Endometrial microvascular endothelial cells (primary cell): ENCODE data around the gene DCST2. TPM values are rescaled to one million over a fixed set of nuclear protein-coding genes. Genes with fewer than 3 reads are reported as not detected.

Experiments used
- in situ Hi-C: cut with HindIII; loops from 2 replicates; pipeline ENCODE4 v1.10.0; 2017; ENCODE audit warnings: low sequenced_read_pairs, low pct_unique_long_range_greater_than_20kb; ENCODE audit errors: inconsistent ontology term
- total RNA-seq: library from RNA; depleted of rRNA; stranded (reverse); fragments of >200 nt; gene quantifications from one replicate; pipeline ENCODE4 v1.2.3, GENCODE V29; 2015; ENCODE audit errors: inconsistent ontology term

DCST2 gene
- total RNA-seq, 1 donor from 2014 or later, result 0.28 TPM

DNA sequence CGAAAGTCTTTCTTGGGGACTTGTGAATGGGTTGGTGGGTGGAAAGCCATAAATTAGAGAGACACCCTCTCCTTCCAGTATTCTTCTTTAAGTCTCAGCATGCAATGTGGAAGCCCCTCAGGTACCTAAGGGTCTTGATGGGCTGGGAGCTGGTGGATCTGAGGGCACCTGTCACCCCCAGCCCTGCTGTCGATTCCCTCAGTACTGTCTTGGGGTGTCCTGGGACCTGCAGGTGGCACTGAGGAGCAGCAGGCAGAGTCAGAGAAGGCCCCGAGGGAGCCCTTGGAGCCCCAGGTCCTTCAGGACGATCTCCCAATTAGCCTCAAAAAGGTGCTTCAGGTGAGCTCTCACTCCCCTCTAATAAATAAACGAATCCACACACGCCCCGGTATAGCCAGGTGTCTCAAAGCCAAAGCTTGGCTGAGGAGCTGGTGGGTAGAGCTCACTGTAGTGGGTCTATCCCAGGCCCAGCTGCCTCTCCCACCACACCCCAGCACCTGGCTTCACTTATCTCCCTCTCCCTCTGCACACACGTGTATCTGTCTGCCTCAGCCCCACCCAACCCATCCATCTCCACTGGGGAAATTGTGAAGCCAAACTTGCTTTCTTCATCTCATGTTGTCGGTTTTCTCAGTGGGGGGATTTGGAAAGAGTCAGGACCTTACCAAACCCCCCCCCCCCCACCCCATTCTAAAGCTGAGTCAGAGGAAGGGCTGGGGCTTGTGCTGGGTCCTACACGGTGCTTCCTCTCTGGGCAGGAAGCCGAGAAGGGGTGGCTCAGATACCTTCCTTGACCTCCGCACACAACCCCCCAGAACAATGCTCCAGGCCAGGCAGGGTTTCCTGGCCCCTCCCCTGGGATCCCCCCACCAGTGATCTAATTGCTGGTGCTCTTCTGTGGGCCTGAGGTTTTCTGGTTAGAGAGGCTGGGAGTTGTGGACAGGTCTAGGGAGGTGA, 19.1 kb upstream of the DCST2 start:
- in situ Hi-C loops, result no loop called here

DNA sequence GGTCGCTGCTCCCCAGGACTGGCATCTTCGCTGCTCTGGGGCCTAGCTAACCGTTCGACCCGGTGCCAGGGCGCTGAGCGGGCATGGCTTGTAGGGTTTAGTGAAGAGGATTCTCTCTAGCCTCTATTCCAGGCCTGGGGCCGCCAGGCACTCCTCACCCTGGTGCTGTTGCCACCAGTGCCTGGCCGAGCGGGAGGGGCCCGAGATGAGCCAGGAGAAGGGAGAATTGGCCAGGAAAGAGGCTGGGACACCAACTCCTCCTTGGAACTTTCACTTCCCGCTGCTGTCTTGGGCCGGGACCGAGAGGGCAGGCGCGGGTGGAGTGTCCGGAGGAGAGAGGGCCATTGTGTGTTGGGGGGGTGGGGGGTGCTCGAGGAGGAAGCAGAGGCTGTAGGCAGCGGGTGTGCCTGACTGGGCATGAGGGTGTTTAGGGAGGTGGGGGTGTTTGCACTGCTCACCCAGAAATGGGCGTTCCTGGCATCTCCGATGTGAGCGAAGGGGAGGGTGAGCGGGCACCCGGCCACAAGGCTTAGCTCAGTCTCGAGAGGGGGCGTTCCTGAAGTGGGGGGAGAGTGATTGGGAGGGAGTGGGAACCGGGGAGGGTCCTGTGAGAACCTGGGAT, 18.3 kb upstream of the DCST2 start:
- in situ Hi-C loops, result no loop called here

DNA sequence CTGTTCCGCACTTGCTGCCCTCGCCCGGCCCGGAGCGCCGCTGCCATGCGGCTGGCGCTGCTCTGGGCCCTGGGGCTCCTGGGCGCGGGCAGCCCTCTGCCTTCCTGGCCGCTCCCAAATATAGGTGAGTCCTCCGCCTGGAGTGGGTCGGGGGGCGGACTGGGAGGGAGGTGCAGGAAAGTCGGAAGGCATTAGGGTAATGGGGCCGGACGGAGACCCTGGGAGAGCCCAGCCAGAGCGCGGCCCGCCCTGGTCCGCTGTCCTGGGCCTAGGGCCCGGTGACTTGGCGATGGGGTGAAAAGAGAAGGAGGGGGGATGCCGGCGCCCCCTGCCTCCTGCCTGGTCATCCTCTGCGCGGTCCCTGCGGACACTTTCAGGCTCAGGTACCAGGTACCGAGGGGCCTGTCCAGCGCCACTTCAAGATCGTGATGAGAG, 17.8 kb upstream of the DCST2 start:
- in situ Hi-C loops, result no loop called here

DNA sequence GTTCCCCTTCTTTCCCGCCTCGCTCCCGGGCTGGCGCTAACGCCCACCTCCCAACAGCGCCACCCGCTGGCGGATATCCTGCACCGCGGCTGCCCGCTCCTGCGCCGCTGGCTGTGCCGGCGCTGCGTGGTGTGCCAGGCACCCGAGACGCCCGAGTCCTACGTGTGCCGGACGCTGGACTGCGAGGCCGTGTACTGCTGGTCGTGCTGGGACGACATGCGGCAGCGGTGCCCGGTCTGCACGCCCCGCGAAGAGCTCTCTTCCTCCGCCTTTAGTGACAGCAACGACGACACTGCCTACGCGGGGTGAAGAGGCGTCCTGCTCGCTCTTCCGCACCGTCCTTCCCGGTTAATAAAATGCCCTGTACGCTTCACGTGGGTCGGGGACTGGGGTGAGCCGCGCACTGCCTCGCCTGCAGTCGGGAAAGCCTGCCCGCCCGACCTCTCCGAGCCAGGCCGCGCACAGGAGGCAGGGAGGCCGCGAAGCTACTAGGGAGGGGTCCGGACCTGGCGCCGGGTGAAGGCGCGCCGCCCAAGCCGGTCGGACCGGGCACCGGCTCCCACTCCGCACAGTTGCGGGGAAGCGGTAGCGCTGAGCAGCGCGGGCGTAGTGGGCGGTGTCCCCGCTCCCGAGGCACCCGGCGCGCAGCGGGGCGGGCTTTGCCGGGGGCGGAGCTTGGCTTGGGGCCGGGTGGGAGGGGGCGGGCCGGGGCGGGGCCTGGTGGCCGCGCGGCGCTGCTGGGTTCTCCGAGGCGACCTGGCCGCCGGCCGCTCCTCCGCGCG, 17.2 kb upstream of the DCST2 start, which contains the start of gene ADAM15:
TSS of gene ADAM15 (plus strand) at position 757 of the 782 bp plus-strand sequence. CDS start 71 bp downstream, outside the sequence.
- in situ Hi-C loops, result no loop called here

DNA sequence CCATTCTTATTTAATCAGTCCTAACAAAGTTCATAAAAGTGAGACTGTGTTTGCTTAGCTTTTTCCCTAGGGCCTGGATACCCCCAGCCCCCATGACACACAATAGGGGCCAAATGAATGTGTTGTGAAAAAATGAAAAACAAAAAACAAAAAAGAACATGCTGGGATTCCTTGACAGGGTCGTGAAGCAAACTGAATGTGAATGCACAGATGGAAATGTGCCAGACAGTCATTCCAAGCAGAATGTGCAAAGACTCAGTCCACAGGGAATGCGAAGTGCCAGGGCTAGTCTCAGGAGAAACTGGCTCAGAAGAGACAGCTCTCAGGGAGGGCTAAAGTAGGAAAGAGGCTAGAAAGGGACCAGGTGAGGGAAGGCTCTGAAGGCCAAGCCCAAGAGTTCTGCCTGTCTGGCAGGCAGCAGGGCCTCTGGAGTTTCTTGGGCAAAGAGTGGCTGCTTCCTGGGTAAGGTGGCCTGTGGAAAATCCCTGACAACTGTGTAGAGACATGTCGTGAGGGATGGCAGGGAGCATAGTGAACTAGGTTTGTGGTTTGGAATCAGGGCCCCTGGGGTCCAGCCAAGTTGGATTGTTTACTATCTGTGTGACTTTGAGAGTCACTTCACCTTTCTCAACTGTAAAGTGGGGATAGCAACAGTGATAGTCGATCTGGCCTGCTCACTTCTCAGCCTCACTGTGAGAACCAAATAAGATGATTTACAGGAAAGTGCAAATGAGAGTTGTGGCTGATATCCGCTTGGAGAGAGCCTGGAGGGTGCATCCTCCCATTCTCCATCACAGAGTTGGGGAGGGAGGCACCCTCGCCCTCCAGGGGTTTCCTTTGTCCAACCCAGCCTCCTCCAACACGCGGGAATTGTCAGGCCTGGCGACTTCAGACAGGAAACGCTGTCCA, 16.3 kb upstream of the DCST2 start:
- in situ Hi-C loops, result no loop called here

DNA sequence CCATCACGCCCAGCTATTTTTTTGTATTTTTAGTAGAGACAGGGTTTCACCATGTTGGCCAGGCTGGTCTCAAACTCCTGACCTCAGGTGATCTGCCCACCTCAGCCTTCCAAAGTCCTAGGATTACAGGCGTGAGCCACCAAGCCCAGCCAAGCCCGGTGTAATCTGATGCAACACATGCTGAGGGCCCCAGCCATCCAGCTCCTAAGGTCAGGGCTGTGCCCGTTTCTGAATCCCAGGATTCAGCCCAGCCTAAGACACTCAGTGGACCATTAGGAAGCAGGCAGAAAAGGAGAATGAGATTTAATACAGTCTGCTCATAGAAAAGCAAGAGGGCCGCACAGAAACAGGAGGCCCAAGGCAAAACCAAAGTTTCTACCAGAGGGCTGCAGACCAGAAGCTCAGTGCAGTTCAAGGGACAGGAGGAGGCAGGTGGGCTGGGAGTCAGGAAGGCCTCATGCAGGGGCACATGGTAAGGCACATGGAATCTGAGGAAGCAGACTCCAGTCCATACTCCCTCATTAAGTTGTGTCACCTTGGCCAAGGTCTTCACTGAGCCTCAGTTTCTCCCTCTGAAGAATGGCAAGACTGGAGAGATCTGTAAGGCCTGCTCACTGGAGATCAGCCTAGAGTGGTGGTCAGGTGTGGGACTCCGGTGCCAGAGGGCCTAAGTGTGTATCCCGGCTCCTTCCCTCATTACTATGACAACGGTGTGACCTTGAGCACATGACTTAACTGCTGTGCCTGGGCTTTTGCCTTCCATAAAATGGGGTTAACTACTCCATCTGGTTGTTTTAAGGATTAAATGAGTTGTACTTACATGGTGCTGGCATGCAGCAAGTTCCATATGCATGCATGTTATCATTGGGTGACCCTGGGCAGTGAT, 15.1 kb upstream of the DCST2 start:
- in situ Hi-C loops, result no loop called here

DNA sequence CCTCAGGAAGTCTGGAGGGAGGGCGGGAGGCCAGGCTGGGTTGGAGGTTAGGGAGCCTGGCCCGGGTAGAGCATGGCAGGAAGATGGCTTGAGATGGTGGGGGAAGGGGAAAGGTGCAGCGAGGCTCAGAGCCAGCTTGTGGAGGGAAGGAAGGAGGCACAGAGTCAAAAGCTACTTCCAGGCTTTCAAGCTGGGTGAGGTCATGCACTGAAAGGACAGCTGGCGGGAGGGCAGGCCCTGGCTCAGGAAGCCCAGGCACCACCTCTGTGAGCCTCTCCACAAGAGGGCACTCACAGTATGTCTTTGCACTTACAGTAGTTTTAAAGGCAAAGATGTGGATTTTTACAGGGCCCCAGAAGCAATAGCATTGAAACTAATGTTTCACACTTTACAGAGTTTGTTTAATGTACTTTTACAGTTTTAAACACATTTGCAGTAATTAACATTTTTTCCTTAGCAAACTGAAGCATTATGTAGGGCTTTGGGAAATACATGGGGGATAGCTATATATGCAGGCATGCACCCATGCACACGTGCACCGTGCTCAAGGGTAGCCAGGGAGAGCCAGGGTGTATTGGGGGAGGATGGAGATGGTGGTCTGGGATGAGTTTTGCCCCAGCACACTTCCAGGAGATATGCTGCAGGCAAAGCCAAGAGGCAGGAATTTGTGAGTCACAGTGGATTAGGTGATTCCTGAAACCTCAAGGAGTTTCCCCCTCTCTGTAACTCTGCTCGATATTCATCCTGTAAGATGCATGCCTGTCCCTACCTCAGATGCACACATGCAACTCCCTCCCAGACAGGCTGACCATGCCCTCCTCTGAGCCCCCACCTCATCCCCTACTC, 11.5 kb upstream of the DCST2 start:
- in situ Hi-C loops, result no loop called here

DNA sequence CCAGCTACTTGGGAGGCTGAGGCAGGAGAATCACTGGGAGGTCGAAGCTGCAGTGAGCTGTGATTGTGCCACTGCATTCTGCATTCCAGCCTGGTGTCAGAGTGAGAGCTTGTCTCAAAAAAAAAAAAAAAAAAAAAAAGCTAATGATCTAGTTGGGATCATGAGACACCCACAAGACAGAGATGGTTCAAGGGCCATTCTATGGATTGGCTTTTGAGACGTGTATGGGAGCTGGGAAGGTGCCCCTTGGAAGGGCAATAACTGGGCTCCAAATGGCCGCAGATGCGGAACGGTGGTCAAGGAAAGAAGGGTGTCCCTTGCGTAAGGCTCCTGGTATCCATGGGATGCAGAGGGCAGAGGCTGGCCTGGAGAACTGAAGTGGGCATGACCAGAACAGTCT, 10.8 kb upstream of the DCST2 start:
- in situ Hi-C loops, result no loop called here

DNA sequence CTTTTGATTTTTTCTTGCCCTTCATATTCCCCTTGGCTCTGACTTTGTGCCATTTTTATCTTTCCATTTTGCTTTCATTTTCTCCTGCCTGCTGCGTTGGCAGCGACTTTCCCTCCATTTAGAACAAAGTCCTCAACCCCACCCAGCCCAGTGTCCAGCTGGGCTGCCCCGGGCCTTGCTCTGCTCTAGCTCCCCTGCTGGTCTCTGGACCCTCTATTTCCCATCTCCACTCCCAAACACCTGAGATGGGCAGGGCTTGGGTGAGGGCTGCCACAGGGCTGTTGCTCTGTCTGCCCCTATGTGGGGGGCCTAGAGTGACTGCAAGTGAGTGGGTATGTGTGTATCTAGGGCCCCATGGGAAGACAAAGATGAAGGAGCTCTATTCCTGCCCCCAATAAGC, 10.2 kb upstream of the DCST2 start:
- in situ Hi-C loops, result no loop called here

DNA sequence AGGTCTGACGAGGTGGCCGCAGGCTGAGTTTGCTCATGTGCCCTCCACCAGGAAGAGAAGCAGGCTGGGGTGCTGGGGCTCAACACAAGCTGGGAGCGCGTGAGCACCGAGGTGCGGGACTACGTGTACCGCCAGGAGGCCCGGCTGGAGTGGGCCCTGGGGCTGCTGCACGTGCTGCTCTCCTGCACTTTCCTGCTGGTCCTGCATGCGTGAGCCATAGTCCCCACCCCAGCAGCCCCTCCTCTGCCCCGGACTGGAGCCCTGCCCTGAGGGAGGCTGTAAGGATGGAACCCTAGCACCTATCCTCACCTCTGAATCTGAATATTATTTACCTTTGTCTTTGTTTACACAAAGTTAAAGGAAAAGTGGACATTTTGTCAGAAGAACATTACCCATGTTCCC, 9.7 kb upstream of the DCST2 start:
- in situ Hi-C loops, result no loop called here

DNA sequence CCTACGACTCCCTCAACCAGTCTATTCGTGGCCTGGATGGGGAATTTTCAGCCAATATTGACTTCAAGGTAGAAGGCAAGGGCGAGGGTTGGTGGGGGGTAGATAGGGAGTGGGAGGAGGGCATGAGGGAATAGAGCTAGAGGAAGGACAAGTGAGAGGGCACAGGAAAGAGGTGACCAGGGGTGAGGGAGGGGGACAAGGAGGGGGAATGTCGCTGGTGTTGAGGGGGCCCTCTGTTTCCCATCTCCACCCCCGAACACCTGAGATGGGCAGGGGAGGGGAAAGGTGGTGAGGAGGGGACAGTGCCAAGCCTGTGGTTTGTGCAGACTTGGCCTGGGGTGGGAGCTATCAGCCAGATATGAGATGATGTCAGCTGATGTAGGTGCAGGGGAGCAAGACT, 9.2 kb upstream of the DCST2 start:
- in situ Hi-C loops, result no loop called here

DNA sequence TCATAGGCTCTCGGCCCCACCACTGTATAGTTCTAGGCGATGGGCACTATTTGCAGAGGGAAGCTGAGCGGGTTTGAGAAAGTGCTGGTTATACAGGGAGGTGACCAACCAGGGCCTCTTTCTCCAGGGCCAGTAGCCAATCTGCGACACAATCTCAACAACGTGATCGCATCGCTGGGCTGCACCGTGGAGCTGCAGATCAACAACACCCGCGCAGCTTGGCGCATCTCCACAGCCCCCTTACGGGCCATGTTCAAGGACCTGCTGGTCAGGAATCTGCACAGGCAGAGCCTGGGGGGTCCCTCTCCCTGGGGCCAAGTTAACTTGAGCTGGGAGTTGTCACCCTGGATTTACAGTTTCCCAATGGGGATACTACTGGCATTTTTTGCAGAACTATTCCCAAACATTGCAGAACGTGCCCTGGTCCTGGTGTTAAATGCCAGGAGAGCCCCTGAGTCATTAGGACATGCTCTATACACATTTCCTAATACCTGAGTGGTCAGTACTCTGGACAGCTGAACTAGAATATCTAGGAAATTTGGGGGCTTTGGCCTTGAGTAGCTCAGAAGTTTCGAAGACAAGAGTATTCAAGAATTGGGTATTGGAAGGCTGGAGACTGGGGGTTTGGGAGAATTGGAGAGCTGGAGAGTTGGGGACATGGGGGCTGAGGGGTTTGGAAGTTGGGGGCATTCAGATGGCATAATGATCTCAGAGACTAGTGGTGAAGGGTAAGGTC, 6.9 kb upstream of the DCST2 start:
- in situ Hi-C loops, result no loop called here

DNA sequence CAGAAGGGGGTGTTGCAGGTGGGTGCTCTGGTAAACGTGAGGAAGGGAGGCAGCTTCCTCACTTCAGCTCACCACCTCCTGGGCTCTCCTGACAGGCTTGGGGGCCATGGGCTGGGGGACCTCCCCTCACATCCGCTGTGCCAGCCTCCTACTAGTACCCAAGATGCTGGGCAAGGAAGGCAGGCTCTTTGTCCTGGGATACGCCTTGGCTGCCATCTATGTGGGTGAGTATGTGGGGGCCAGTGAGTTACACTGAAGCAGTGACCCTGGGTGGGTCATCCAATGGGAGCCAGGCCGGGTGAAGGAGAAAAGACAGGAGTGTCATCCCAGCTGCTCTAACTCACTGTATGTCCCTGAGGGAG, 5.7 kb upstream of the DCST2 start:
- in situ Hi-C loops, result no loop called here

DNA sequence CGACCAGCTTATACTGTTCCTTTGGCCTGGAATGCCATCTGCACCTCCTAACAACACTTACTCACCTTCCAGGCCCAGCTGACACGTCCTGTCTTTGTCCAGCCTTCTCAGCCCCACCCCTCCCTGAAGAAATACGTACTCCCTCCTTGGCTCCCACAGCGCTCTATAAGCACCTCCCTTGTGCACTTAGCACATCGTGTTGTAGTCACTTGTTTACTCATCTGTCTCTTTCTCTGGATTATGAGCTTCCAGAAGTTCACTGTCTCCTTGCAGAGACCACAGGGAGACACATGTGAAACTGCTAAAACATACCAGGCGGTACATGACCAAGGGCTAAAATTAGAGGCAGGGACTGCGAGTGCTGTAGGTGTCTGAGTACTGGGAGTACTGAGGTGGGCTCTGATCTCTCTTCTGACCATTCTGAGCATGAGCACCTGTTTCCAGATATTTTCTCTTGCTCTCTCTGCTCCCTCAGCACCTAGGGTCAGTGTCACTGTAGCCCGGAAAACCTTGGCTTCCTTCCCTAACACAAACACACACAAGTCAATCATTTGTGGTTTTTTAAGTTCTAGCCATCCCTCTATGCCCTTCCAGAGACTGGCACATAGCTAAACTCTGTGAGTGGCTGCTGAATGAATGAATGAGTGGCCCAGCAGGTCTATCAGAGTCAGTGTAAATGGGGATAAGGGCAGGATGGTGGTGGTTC, 5.2 kb upstream of the DCST2 start:
- in situ Hi-C loops, result no loop called here

DNA sequence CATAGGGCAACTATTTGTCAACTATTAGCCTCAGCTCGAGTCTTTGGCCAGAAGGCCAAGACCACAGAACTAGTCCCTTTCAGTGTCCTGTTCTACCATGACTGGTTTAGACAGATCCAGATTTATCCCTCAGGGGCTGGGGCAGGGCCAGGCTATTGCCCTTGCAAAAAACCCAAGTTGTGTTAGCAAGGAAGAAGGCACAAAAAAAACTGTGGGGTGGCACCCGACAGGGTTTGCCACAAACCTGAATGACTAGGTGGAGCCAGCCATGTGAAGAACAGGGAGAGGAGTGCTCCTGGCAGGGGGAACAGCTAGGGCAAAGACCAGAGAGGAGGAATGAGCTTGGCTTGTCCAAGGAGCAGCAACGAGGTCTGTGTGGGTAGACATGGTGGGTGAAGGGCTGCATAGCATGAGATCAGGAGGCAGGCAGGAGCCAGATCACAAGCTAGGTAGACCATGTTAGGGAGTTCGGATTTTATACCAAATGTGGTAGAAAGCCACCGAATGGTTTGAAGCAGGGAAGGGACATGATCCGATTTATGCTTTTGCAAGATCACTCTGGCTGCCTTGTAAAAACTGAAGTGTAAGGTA, 4.4 kb upstream of the DCST2 start:
- in situ Hi-C loops, result no loop called here
